Endodermal cell (in vitro differentiated cells): ENCODE data around the gene ZNF536. TPM values are rescaled to one million over a fixed set of nuclear protein-coding genes. Genes with fewer than 3 reads are reported as not detected.
A peak's percentile ranks its signal among the peaks of the same experiment; 100 is the strongest.

ENCODE experiments used
- DNase-seq: peaks from one replicate; pipeline ENCODE4 v3.0.0-alpha.2; 2017
- H3K27ac ChIP-seq: 2 replicates; pipeline ENCODE4 v1.5.1; 2013; ENCODE audit warnings: mild to moderate bottlenecking, low read depth, low read length, moderate library complexity
- H3K27me3 ChIP-seq: 2 replicates; pipeline ENCODE4 v1.6.1; 2013; ENCODE audit warnings: mild to moderate bottlenecking, low read length, moderate library complexity; ENCODE audit not compliant: insufficient read depth, control insufficient read depth, poor library complexity, severe bottlenecking
- H3K36me3 ChIP-seq: 2 replicates; pipeline ENCODE4 v1.7.0; 2013; ENCODE audit warnings: mild to moderate bottlenecking, low read length, moderate library complexity; ENCODE audit not compliant: control insufficient read depth, insufficient read depth
- H3K4me1 ChIP-seq: one replicate; pipeline ENCODE4 v1.7.0; 2013; ENCODE audit warnings: low read length; ENCODE audit not compliant: control insufficient read depth, insufficient read depth
- H3K4me3 ChIP-seq: 2 replicates; pipeline ENCODE4 v1.5.1; 2013; ENCODE audit warnings: mild to moderate bottlenecking, low read length, moderate library complexity
- H3K9ac ChIP-seq: 2 replicates; pipeline ENCODE4 v1.6.1; 2013; ENCODE audit warnings: mild to moderate bottlenecking, low read length, moderate library complexity; ENCODE audit not compliant: poor library complexity, severe bottlenecking; ENCODE audit errors: extremely low read depth
- H3K9me3 ChIP-seq: 2 replicates; pipeline ENCODE4 v1.6.1; 2013; ENCODE audit warnings: mild to moderate bottlenecking, low read length, moderate library complexity; ENCODE audit not compliant: control insufficient read depth
- H3K27ac Mint-ChIP-seq: 2 replicates; pipeline ENCODE4 v1.8.0; 2020; ENCODE audit warnings: mixed read lengths
- H3K27me3 Mint-ChIP-seq: 2 replicates; pipeline ENCODE4 v1.8.0; 2021; ENCODE audit warnings: mild to moderate bottlenecking, mixed read lengths; ENCODE audit not compliant: insufficient read depth
- H3K36me3 Mint-ChIP-seq: 2 replicates; pipeline ENCODE4 v1.8.0; 2020; ENCODE audit warnings: low read depth, mixed read lengths
- H3K4me1 Mint-ChIP-seq: 2 replicates; pipeline ENCODE4 v1.8.0; 2020; ENCODE audit warnings: mixed read lengths
- H3K4me3 Mint-ChIP-seq: 2 replicates; pipeline ENCODE4 v1.8.0; 2020; ENCODE audit warnings: mild to moderate bottlenecking, moderate library complexity, mixed read lengths
- H3K9me3 Mint-ChIP-seq: 2 replicates; pipeline ENCODE4 v1.8.0; 2020; ENCODE audit warnings: mild to moderate bottlenecking, mixed read lengths
- WGBS, 2 experiments: methylation state at CpG; one replicate each; pipeline versions ENCODE4 v1.1.5 to v1.1.7; 2013; ENCODE audit warnings: missing lambda C conversion rate in 2 of 2, mixed read lengths in 1 of 2; ENCODE audit not compliant: insufficient coverage in 1 of 2, insufficient read length in 1 of 2; 5-methylcytosine and 5-hydroxymethylcytosine counted together
- total RNA-seq, 2 donors: library from RNA; stranded (reverse); fragmentation: NEBNext Ultra II Directional in 1 of 2; extraction: Animal tissue kit (Norgen Biotek cat#: 25700) in 1 of 2; gene quantifications; 2 replicates in 1 of 2; 3 replicates in 1 of 2; pipeline ENCODE4 v1.2.1, GENCODE V29; 2021
- TF ChIP-seq, protein P1 (sequence below): fragments of 200-600 bp; sonication (generic); conservative IDR thresholded peaks from 2 replicates; pipeline ENCODE4 v1.5.0; 2021; ENCODE audit warnings: antibody characterized with exemption, mild to moderate bottlenecking

Gene ZNF536
- total RNA-seq, 2 donors from 2014 or later = not detected

DNA sequence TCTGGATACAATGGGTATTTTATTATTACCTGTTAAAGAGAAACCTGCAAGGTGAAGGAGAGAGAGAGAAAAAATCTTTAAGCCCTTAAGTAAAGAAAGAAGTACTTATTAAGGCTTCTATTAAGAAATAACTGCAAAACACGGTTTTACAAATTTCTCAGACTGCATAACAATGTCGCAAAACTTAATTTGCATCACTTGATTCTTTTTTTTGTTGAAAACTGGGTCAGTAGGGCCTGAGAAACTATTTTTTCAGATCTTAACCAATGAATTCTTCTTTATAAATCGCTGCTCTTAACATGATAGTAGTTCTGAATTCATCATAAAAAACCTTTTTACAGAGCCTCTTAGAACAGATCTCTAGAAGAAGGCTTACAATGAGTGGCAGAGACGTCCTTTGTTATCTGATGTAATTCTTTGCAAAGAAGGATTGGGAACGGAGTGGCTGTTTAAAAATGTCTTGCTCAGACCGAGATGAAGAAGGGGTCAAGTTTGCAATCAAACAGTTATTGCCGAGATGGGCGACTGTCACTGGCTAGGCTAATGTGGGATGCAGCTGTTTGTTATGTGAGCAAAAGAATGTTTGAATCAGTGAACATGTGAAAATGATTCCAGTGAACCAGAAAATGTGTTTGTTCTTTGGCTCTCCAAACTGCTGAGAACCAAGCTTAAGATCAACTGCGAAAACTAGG lies 76.3 kb downstream of the ZNF536 start:
- Mint-ChIP-seq H3K36me3 (no peaks in the 10 kb centered on the region), H3K27ac (no peak overlapping the region), H3K27me3 (no peaks in the 10 kb centered on the region), H3K9me3 (no peaks in the 10 kb centered on the region), H3K4me3 (no peak overlapping the region), H3K4me1 (peaks cover 26% of the 10 kb centered on the region)
- no peak overlapping the region for H3K9ac ChIP-seq
- H3K27me3 ChIP-seq = no peaks in the 10 kb centered on the region
- no peak overlapping the region for H3K4me3 ChIP-seq
- TF ChIP-seq, protein P1, sequence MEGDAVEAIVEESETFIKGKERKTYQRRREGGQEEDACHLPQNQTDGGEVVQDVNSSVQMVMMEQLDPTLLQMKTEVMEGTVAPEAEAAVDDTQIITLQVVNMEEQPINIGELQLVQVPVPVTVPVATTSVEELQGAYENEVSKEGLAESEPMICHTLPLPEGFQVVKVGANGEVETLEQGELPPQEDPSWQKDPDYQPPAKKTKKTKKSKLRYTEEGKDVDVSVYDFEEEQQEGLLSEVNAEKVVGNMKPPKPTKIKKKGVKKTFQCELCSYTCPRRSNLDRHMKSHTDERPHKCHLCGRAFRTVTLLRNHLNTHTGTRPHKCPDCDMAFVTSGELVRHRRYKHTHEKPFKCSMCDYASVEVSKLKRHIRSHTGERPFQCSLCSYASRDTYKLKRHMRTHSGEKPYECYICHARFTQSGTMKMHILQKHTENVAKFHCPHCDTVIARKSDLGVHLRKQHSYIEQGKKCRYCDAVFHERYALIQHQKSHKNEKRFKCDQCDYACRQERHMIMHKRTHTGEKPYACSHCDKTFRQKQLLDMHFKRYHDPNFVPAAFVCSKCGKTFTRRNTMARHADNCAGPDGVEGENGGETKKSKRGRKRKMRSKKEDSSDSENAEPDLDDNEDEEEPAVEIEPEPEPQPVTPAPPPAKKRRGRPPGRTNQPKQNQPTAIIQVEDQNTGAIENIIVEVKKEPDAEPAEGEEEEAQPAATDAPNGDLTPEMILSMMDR = no peak
- no peaks in the 10 kb centered on the region for H3K4me1 ChIP-seq
- DNase-seq = no peak
- H3K36me3 ChIP-seq = no peaks in the 10 kb centered on the region
- H3K27ac ChIP-seq = peak overlapping the region; percentile 93
- H3K9me3 ChIP-seq = no peaks in the 10 kb centered on the region
- whole genome bisulfite sequencing, 2 experiments = 56 to 68% methylated on average over 8 to 9 of the region's 9 CpGs

DNA sequence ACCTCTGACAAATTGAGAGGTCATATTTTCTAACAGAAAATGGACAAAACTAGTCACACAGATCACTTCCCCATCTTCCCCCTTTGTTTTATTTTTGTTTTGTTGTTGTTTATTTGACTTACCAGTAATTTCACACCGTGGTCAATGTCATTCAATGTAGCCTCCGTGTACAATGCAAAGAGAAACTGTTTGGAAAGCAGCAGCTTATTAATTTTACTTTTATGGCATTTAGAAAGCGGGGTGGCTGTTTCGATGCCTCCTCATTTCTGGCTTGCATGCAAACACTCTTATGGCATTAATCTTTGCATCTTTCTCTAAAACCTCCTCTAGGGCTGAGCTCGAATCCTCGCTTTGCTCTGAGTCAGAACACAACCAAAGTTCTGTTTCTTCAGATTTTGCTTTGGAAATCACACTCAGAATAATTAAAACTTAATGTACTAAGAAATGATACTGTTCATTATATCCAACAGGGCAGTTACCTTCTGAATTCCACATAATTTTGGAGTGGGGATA lies 77.0 kb downstream of the ZNF536 start:
- Mint-ChIP-seq H3K36me3 (no peaks in the 10 kb centered on the region), H3K9me3 (no peaks in the 10 kb centered on the region), H3K4me3 (no peak overlapping the region), H3K27ac (no peak overlapping the region), H3K27me3 (no peaks in the 10 kb centered on the region), H3K4me1 (peaks cover 26% of the 10 kb centered on the region)
- TF ChIP-seq, protein P1 = no peak
- DNase-seq = no peak
- Histone ChIP-seq H3K9me3 (no peaks in the 10 kb centered on the region), H3K4me3 (no peak overlapping the region), H3K36me3 (no peaks in the 10 kb centered on the region), H3K27ac (peak overlapping the region; percentile 93), H3K27me3 (no peaks in the 10 kb centered on the region), H3K9ac (no peak overlapping the region), H3K4me1 (no peaks in the 10 kb centered on the region)
- WGBS, 2 experiments = 91 to 92% methylated on average over 5 to 6 of the region's 6 CpGs

DNA sequence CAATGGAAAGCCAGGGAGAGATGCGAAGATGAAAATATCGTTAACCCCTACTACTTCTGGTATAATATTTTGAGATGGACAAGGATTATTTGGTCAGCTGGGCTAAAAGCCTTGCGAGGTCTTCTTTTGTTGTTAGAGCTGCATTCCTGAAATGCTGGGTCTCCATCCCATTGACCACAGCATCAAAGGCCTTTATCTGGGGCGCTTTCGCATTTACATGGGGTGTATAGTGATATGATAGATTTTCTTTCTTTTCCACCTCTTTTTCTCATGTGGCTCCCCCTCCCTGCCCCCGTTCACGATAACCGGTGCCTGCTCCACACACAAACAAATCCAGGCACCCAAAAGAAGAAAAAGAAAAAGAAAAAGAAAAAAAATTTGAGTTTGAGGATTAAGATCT lies 77.5 kb downstream of the ZNF536 start:
- 81% methylated on average over 3 of the region's 8 CpGs; no CpG with 5 or more reads in 1 of the 2 experiments for WGBS, 2 experiments
- Histone ChIP-seq H3K9ac (no peak overlapping the region), H3K27me3 (no peaks in the 10 kb centered on the region), H3K4me3 (no peak overlapping the region), H3K4me1 (no peaks in the 10 kb centered on the region), H3K27ac (peak overlapping the region; percentile 93), H3K36me3 (no peaks in the 10 kb centered on the region), H3K9me3 (no peaks in the 10 kb centered on the region)
- Mint-ChIP-seq H3K4me3 (no peak overlapping the region), H3K27me3 (no peaks in the 10 kb centered on the region), H3K4me1 (peaks cover 26% of the 10 kb centered on the region), H3K9me3 (no peaks in the 10 kb centered on the region), H3K36me3 (no peaks in the 10 kb centered on the region), H3K27ac (no peak overlapping the region)
- no peak for DNase-seq
- TF ChIP-seq, protein P1 = no peak
